H1 (cell line): ENCODE results near the gene SH2D1B. TPM values are rescaled to one million over a fixed set of nuclear protein-coding genes. Genes with fewer than 3 reads are reported as not detected.

Experiments
- BCL11A ChIP-seq, 2 experiments: IDR thresholded peaks; one replicate each; pipeline ENCODE4 v1.6.1; 2011; ENCODE audit warnings: low read depth in 2 of 2, low read length in 2 of 2, mild to moderate bottlenecking in 2 of 2
- TAF1 ChIP-seq: IDR thresholded peaks from 2 replicates; pipeline ENCODE4 v1.6.1; 2011; ENCODE audit warnings: mild to moderate bottlenecking, low read depth, low read length
- polyA plus RNA-seq, 7 experiments: library from polyadenylated mRNA; depleted of rRNA in 3 of 7; stranded (reverse) in 5 of 7; unstranded in 2 of 7; fragments of >200 nt in 5 of 7; fragments of 200-250 nt in 2 of 7; gene quantifications; 1 replicate in 5 of 7; 2 replicates in 1 of 7; 4 replicates in 1 of 7; pipeline versions ENCODE4 v1.2.1 to v1.2.3, GENCODE V29; 2011 to 2013; ENCODE audit warnings: missing spikeins in 2 of 7, mixed read lengths in 2 of 7
- total RNA-seq: library from RNA; stranded (reverse); fragmentation: NEBNext Ultra II Directional; extraction: Animal tissue kit (Norgen Biotek cat#: 25700); gene quantifications from 2 replicates; pipeline ENCODE4 v1.2.1, GENCODE V29; 2021

Gene SH2D1B
- total and polyA plus RNA-seq, 2 of the 8 experiments (the other 6 are each of a cell fraction or from before 2014, with no cell fraction given) = not detected

DNA sequence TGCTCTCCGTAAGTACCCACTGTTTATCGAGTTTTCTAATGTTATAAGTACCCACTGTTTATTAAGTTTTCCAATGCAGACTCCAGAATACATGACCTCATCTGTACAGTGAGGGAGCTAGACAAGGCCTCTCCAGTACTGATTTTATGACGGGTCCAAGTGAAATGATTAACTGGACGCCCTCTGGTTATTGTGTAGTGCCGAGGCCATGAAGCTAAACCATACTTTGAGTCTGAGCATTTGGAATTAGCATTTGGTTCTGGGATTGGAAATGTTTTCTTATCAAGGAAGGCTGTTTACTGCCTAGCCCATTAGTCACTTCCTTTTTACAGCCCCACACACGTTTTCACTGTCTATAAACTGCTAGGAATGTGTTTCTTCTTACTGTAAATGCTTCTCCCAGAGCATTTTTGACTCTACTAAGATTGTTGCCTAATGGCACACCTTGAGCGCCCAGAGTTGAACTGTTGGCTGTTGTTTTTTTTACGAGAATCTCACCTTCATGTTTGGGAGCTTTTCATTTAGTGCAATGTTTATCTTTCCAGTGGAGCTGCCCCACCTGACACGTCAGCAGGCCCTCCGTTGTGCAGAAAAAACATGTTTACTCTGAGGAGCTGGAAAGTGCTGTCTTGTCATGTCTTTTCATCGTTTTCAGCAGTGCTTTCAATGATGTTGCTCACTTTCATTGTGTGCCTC lies 62.2 kb downstream of the SH2D1B start (continued):
- TF ChIP-seq BCL11A (IDR thresholded peaks at IDR 0.05; ENCODE audit: low read depth in 2 of 2, low read length in 2 of 2) = no peak
- no peak for TF ChIP-seq TAF1
